Lower lobe of right lung (tissue), 2 donors: Measurements from ENCODE around the gene MOGAT2. TPM values are rescaled to one million over a fixed set of nuclear protein-coding genes. Genes with fewer than 3 reads are reported as not detected.
"Not testable (repeated sequence)": the region's sequence is repeated elsewhere in the genome, so short reads cannot be mapped to it uniquely, and the experiment has no call there.

ENCODE experiments used
- ATAC-seq, 2 donors: fragments of 200-7000 bp; cut with Tn5 transposase; one replicate each; pipeline ENCODE4 v1.9.1; 2020 to 2022; ENCODE audit warnings: mild to moderate bottlenecking in 2 of 2, moderate library complexity in 2 of 2
- DNase-seq: peaks from one replicate; pipeline ENCODE4 v3.0.0-alpha.2; 2020
- H3K27ac ChIP-seq: fragments of 200-600 bp; one replicate; pipeline ENCODE4 v1.8.0; 2022
- H3K27me3 ChIP-seq: fragments of 200-600 bp; one replicate; pipeline ENCODE4 v1.8.0; 2022; ENCODE audit warnings: low read depth
- H3K36me3 ChIP-seq: fragments of 200-600 bp; one replicate; pipeline ENCODE4 v1.8.0; 2022; ENCODE audit warnings: mild to moderate bottlenecking
- H3K4me1 ChIP-seq: fragments of 200-600 bp; one replicate; pipeline ENCODE4 v1.8.0; 2022
- H3K4me3 ChIP-seq: fragments of 200-600 bp; one replicate; pipeline ENCODE4 v1.8.0; 2022; ENCODE audit warnings: mild to moderate bottlenecking
- H3K9me3 ChIP-seq: fragments of 200-600 bp; one replicate; pipeline ENCODE4 v1.8.0; 2022
- intact Hi-C: fragments of 100-400 bp; cut with DNase I; formaldehyde crosslinking; loops from one replicate; pipeline ENCODE4 v1.11.0; 2022
- total RNA-seq: library from RNA; stranded (reverse); fragmentation: NEBNext Ultra II Directional; extraction: Animal tissue kit (Norgen Biotek cat#: 25700); gene quantifications from one replicate; pipeline ENCODE4 v1.2.1, GENCODE V29; 2021
- TF ChIP-seq, protein P1 (sequence below): fragments of 200-600 bp; IDR thresholded peaks from one replicate; pipeline ENCODE4 v1.8.0; 2022; ENCODE audit warnings: antibody characterized with exemption, mild to moderate bottlenecking
- donor health status: DM: no; HTN: yes; CAD: no; lungs with severe emphysema.

The MOGAT2 gene
- total RNA-seq, 1 donor from 2014 or later: not detected

DNA sequence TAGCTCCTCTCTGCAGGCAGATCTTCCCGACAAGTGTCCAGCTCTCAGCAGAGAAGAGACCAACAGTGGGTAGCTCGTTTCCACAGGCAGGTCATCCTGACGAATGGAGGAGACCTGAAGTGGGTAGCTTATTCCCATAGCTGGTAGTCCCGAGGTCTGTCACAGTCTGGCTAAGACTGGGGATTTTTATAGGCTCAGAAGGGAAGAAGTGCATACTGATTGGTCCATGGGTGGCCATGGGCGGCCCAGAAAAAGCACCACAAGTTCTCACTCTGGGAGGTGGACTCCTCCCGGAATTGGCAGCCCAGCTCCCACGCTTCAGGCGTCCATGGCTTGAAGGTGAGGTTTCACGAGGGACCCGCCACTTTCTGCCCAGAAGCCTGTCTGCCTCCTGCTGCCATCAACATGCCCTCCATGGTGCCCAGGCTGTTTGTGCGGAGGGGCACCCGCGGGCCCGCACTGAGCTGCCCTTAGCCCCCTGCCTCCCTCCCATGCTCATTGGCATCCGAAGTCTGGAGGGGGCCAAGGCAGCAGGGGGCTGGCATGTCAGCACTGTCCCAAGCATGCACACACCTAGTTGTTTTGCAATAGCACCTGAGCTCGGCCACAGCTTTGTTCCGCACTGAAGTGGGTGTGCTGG lies 38.9 kb upstream of the MOGAT2 start:
- Histone ChIP-seq H3K4me3 (no peak overlapping the region), H3K9me3 (no peaks in the 10 kb centered on the region), H3K4me1 (no peaks in the 10 kb centered on the region), H3K36me3 (no peaks in the 10 kb centered on the region), H3K27ac (no peak overlapping the region), H3K27me3 (peaks cover 5% of the 10 kb centered on the region)
- ATAC-seq (no peak), DNase-seq (no peak)
- intact Hi-C loops: no loop called here
- TF ChIP-seq, protein P1, sequence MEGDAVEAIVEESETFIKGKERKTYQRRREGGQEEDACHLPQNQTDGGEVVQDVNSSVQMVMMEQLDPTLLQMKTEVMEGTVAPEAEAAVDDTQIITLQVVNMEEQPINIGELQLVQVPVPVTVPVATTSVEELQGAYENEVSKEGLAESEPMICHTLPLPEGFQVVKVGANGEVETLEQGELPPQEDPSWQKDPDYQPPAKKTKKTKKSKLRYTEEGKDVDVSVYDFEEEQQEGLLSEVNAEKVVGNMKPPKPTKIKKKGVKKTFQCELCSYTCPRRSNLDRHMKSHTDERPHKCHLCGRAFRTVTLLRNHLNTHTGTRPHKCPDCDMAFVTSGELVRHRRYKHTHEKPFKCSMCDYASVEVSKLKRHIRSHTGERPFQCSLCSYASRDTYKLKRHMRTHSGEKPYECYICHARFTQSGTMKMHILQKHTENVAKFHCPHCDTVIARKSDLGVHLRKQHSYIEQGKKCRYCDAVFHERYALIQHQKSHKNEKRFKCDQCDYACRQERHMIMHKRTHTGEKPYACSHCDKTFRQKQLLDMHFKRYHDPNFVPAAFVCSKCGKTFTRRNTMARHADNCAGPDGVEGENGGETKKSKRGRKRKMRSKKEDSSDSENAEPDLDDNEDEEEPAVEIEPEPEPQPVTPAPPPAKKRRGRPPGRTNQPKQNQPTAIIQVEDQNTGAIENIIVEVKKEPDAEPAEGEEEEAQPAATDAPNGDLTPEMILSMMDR: no peak

DNA sequence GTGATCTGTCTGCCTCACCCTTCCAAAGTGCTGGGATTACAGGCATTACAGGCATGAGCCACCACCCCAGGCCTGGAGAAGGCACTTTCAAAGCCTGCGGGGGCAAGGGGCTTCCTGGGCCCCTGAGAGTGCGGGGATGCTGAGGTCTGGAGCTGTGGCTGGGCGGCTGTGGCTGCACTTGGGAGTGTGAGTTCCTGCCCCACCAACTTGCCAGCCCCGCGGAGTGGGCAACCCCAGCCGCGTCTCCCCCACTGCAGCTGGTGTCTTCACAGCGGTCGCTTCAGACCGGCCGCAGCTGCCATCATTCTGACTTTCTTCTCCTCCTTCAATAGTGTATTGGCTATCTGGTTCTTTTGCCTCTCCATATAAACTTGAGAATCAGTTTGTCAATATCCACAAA lies 38.1 kb upstream of the MOGAT2 start:
- DNase-seq (no peak), ATAC-seq (no peak)
- TF ChIP-seq, protein P1: no peak
- peaks cover 6% of the 10 kb centered on the region for H3K27me3 ChIP-seq
- H3K4me1 ChIP-seq: no peaks in the 10 kb centered on the region
- intact Hi-C loops: no loop called here
- no peaks in the 10 kb centered on the region for H3K36me3 ChIP-seq
- H3K27ac ChIP-seq: no peak overlapping the region
- H3K9me3 ChIP-seq: no peaks in the 10 kb centered on the region
- no peak overlapping the region for H3K4me3 ChIP-seq

DNA sequence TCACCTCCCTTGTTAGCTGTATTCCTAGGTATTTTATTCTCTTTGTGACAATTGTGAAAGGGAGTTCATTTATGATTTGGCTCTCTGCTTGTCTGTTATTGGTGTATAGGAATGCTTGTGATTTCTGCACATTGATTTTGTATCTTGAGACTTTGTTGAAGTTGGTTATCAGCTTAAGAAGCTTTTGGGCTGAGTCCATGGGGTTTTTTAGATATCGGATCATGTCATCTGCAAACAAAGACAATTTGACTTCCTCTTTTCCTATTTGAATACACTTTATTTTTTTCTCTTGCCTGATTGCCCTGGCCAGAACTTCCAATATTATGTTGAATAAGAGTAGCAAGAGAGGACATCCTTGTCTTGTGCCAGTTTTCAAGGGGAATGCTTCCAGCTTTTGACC lies 33.8 kb upstream of the MOGAT2 start:
- intact Hi-C loops, DNase-seq, H3K4me3 ChIP-seq, H3K36me3 ChIP-seq, H3K27me3 ChIP-seq, H3K9me3 ChIP-seq, H3K27ac ChIP-seq, ATAC-seq, H3K4me1 ChIP-seq: not testable (repeated sequence)

DNA sequence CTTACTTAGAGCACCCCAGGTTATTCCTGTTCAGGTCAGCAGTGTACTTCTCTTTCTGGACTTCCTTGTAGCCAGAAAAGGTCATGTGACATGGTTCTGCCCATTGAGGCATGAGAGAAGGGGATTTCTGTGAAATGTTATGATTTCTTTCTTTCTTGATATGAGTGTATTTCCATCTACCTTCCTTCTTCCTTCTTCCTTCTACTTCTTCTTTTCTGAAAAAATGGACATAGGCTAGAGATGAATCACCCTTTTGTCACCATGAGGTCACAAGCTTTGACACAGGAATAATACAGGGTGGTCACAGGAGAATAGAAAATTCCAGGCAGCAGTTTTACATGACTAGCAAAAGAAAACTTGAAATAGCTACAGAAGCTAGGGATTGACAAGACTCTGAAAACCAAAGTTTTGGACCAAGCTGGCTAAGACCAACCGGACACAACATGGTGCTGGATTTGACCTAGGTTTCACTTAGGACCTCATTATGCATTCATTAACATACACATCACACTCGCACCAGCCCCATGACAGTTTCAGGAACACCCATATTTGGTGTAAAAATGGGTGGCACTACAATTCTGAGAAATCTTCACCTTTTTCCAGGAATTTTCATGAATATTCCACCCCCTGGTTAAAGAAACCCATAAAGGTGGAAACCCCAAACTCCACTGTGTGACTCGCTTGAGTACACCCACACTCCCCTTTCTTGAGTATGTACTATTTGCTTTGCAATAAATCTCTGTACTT lies 27.6 kb upstream of the MOGAT2 start:
- no peaks in the 10 kb centered on the region for H3K4me1 ChIP-seq
- ATAC-seq: peak; percentile 25 to 36

DNA sequence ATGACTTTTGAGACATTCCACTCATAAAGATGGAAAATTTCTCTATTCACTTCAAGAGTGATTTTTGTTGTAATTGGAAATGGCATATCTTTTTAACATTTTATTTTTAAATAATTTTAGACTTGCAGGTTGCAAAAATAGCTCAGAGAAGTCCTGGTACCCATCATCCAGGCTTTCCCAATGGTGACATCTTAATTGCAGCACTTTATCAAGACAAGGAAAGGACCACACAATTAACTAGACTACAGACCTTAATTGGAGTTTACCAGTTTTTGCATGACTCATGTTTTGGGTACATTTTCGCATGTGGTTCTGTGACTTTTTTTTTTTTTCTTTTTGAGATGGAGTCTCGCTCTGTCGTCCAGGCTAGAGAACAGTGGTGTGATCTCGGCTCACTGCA lies 25.8 kb upstream of the MOGAT2 start:
- Histone ChIP-seq H3K27ac (no peak overlapping the region), H3K27me3 (no peaks in the 10 kb centered on the region), H3K4me1 (no peaks in the 10 kb centered on the region), H3K36me3 (no peaks in the 10 kb centered on the region), H3K4me3 (no peak overlapping the region), H3K9me3 (no peaks in the 10 kb centered on the region)
- intact Hi-C loops: no loop called here
- TF ChIP-seq, protein P1: no peak
- ATAC-seq (no peak), DNase-seq (no peak)

More for the DNA sequence above, 27.6 kb upstream of the MOGAT2 start:
- Histone ChIP-seq H3K27me3 (no peaks in the 10 kb centered on the region), H3K4me3 (no peak overlapping the region), H3K36me3 (no peaks in the 10 kb centered on the region), H3K27ac (no peak overlapping the region), H3K9me3 (peaks cover 2% of the 10 kb centered on the region)
- DNase-seq: no peak
- intact Hi-C loops: no loop called here
- TF ChIP-seq, protein P1: no peak

DNA sequence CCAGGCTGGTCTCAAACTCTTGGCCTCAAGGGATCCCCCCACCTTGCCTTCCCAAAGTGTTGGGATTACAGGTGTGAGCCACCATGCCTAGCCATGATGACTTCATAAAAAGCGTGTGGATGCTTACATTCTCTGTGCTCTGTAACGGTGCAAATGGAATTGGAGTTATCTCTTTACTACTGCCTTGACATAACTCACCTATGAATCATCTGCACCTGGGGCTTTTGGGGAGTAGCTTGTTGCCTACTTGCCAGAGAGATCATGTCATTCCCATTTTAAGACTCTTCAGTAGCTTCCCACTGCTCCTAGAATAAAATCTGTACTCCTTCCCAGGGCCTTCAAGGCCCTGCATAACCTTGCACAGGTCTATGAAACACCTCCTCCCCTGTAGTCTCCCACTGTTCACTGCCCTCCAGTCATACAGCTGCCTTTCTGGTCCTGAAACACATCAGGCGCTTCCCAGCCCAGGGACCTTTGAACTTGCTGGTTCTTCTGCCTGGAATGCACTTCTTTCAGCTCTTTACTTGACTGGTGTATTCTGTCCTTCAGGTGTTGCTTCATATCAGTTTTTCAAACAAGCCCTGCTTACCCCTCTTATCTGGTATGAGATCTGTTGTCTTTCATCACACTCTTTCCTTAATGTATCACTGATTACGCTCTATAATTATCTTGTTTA lies 19.6 kb upstream of the MOGAT2 start:
- ATAC-seq (no peak), DNase-seq (no peak)
- no peaks in the 10 kb centered on the region for H3K36me3 ChIP-seq
- intact Hi-C loops: no loop called here
- no peak overlapping the region for H3K4me3 ChIP-seq
- H3K27ac ChIP-seq: no peak overlapping the region
- H3K27me3 ChIP-seq: peaks cover 4% of the 10 kb centered on the region
- TF ChIP-seq, protein P1: no peak
- no peaks in the 10 kb centered on the region for H3K4me1 ChIP-seq
- no peaks in the 10 kb centered on the region for H3K9me3 ChIP-seq
